HEK293 (cell line): ENCODE results near the gene PTAR1.

Experiments
- SALL2 ChIP-seq: fragments of 450-650 bp; formaldehyde crosslinking; IDR thresholded peaks from 2 replicates; pipeline ENCODE4 v1.5.0; 2017; ENCODE audit warnings: missing biosample characterization, mild to moderate bottlenecking, missing genetic modification characterization, borderline replicate concordance
- ZFHX2 ChIP-seq: fragments of 450-650 bp; formaldehyde crosslinking; conservative IDR thresholded peaks from 2 replicates; pipeline ENCODE4 v1.5.1; 2016; ENCODE audit warnings: missing biosample characterization, missing genetic modification characterization
- ZNF473 ChIP-seq: fragments of 450-650 bp; formaldehyde crosslinking; IDR thresholded peaks from 2 replicates; pipeline ENCODE4 v1.5.1; 2017; ENCODE audit warnings: missing biosample characterization, missing genetic modification characterization
- ZNF623 ChIP-seq: fragments of 450-650 bp; formaldehyde crosslinking; IDR thresholded peaks from 2 replicates; pipeline ENCODE4 v1.5.1; 2016; ENCODE audit warnings: missing biosample characterization, missing genetic modification characterization
- TF ChIP-seq, protein P1 (sequence below): fragments of 450-650 bp; formaldehyde crosslinking; IDR thresholded peaks from 2 replicates; pipeline ENCODE4 v1.5.1; 2016; ENCODE audit warnings: missing biosample characterization, missing genetic modification characterization, borderline replicate concordance
- TF ChIP-seq, protein P2 (sequence below): fragments of 450-650 bp; formaldehyde crosslinking; IDR thresholded peaks from 2 replicates; pipeline ENCODE4 v1.5.1; 2016; ENCODE audit warnings: missing biosample characterization, missing genetic modification characterization
- TF ChIP-seq, protein P3 (sequence below): fragments of 450-650 bp; formaldehyde crosslinking; IDR thresholded peaks from 2 replicates; pipeline ENCODE4 v1.5.1; 2016; ENCODE audit warnings: missing biosample characterization, missing genetic modification characterization

DNA sequence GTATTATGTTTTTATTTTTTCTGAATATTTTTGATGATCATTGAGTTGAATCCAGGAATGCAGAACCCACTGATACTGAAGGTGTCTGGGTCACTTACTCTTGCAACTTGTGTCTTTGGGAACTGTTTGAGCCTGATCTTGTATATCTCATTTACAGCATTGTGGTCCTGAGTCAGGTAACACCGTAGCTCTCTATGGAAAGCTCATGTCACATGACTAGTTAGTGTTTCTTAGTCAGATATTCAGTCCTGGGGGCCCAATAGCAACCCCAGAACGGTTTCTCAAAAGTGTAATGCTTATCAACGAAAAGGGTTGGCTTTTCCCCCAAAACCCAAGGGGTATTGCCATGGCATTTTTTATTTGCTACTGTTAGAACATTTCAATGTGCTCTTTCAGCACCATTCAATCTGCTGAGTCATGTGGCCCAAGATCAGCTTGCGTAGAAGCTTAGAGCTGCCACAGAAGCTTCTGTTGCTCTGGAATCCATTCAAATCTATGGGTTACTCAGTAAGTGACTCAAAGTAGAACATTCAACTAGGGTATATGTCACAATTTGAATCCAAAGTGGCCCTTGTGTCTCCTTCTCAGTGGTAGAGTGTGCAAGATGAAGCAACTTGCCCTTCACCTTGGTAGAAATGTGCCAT, 12.1 kb upstream of the PTAR1 start:
- TF ChIP-seq, protein P1, sequence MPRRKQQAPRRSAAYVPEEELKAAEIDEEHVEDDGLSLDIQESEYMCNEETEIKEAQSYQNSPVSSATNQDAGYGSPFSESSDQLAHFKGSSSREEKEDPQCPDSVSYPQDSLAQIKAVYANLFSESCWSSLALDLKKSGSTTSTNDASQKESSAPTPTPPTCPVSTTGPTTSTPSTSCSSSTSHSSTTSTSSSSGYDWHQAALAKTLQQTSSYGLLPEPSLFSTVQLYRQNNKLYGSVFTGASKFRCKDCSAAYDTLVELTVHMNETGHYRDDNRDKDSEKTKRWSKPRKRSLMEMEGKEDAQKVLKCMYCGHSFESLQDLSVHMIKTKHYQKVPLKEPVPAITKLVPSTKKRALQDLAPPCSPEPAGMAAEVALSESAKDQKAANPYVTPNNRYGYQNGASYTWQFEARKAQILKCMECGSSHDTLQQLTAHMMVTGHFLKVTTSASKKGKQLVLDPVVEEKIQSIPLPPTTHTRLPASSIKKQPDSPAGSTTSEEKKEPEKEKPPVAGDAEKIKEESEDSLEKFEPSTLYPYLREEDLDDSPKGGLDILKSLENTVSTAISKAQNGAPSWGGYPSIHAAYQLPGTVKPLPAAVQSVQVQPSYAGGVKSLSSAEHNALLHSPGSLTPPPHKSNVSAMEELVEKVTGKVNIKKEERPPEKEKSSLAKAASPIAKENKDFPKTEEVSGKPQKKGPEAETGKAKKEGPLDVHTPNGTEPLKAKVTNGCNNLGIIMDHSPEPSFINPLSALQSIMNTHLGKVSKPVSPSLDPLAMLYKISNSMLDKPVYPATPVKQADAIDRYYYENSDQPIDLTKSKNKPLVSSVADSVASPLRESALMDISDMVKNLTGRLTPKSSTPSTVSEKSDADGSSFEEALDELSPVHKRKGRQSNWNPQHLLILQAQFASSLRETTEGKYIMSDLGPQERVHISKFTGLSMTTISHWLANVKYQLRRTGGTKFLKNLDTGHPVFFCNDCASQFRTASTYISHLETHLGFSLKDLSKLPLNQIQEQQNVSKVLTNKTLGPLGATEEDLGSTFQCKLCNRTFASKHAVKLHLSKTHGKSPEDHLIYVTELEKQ (tag by site-specific recombination): no peak
- TF ChIP-seq, protein P2, sequence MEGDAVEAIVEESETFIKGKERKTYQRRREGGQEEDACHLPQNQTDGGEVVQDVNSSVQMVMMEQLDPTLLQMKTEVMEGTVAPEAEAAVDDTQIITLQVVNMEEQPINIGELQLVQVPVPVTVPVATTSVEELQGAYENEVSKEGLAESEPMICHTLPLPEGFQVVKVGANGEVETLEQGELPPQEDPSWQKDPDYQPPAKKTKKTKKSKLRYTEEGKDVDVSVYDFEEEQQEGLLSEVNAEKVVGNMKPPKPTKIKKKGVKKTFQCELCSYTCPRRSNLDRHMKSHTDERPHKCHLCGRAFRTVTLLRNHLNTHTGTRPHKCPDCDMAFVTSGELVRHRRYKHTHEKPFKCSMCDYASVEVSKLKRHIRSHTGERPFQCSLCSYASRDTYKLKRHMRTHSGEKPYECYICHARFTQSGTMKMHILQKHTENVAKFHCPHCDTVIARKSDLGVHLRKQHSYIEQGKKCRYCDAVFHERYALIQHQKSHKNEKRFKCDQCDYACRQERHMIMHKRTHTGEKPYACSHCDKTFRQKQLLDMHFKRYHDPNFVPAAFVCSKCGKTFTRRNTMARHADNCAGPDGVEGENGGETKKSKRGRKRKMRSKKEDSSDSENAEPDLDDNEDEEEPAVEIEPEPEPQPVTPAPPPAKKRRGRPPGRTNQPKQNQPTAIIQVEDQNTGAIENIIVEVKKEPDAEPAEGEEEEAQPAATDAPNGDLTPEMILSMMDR (tag by site-specific recombination): no peak
- TF ChIP-seq, protein P3, sequence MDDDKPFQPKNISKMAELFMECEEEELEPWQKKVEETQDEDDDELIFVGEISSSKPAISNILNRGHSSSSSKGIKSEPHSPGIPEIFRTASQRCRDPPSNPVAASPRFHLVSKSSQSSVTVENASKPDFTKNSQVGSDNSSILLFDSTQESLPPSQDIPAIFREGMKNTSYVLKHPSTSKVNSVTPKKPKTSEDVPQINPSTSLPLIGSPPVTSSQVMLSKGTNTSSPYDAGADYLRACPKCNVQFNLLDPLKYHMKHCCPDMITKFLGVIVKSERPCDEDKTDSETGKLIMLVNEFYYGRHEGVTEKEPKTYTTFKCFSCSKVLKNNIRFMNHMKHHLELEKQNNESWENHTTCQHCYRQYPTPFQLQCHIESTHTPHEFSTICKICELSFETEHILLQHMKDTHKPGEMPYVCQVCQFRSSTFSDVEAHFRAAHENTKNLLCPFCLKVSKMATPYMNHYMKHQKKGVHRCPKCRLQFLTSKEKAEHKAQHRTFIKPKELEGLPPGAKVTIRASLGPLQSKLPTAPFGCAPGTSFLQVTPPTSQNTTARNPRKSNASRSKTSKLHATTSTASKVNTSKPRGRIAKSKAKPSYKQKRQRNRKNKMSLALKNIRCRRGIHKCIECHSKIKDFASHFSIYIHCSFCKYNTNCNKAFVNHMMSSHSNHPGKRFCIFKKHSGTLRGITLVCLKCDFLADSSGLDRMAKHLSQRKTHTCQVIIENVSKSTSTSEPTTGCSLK: no peak
- TF ChIP-seq ZFHX2 (tag by site-specific recombination) (no peak), SALL2 (tag by site-specific recombination) (no peak), ZNF623 (no peak), ZNF473 (tag by site-specific recombination) (no peak)
